Keratinocyte (primary cell): ENCODE data around the gene MAG. TPM values are rescaled to one million over a fixed set of nuclear protein-coding genes. Genes with fewer than 3 reads are reported as not detected.

Experiments used
- DNase-seq: peaks from one replicate; pipeline ENCODE4 v3.0.0-alpha.2; 2011; ENCODE audit warnings: low read depth, missing footprints, low spot score
- FAIRE-seq: peaks from 2 replicates; lab custom pipeline; 2011; peaks lifted over from hg19 to GRCh38; lab: Jason Lieb, UNC
- H2AFZ ChIP-seq: 2 replicates; pipeline ENCODE4 v1.6.0; 2012; ENCODE audit warnings: low read length, control low read depth, inconsistent platforms; ENCODE audit not compliant: control insufficient read depth
- H3K27ac ChIP-seq: 2 replicates; pipeline ENCODE4 v1.5.1; 2011; ENCODE audit warnings: low read length; ENCODE audit not compliant: control insufficient read depth, insufficient read depth
- H3K27me3 ChIP-seq: 3 replicates; pipeline ENCODE4 v1.6.0; 2011; ENCODE audit warnings: low read length; ENCODE audit not compliant: control insufficient read depth, insufficient read depth; ENCODE audit errors: extremely low read depth
- H3K36me3 ChIP-seq, 2 experiments: 2 replicates in 1 of 2; 3 replicates in 1 of 2; pipeline ENCODE4 v1.5.1; 2011; ENCODE audit warnings: low read length in 2 of 2, mild to moderate bottlenecking in 1 of 2; ENCODE audit not compliant: control insufficient read depth in 2 of 2, insufficient read depth in 2 of 2; ENCODE audit errors: extremely low read depth in 1 of 2
- H3K4me1 ChIP-seq: 3 replicates; pipeline ENCODE4 v1.5.1; 2011; ENCODE audit warnings: low read length; ENCODE audit not compliant: control insufficient read depth, insufficient read depth; ENCODE audit errors: extremely low read depth
- H3K4me2 ChIP-seq: 3 replicates; pipeline ENCODE4 v1.6.0; 2011; ENCODE audit warnings: low read depth, low read length; ENCODE audit not compliant: control insufficient read depth, insufficient read depth; ENCODE audit errors: extremely low read depth
- H3K4me3 ChIP-seq, 3 experiments: fragments of 200-600 bp in 1 of 3; sonication (generic) in 1 of 3; 2 replicates in 2 of 3; 3 replicates in 1 of 3; pipeline ENCODE4 v1.5.1; 2011 to 2016; ENCODE audit warnings: low read length in 3 of 3, mild to moderate bottlenecking in 3 of 3, control low read depth in 2 of 3, inconsistent platforms in 1 of 3, low read depth in 1 of 3, mixed read lengths in 1 of 3, mixed run types in 1 of 3, moderate library complexity in 1 of 3; ENCODE audit not compliant: control insufficient read depth in 2 of 3, insufficient read depth in 2 of 3; ENCODE audit errors: extremely low read depth in 1 of 3
- H3K79me2 ChIP-seq: 2 replicates; pipeline ENCODE4 v1.6.0; 2012; ENCODE audit warnings: low read length; ENCODE audit not compliant: control insufficient read depth, insufficient read depth
- H3K9ac ChIP-seq: 3 replicates; pipeline ENCODE4 v1.6.0; 2011; ENCODE audit warnings: low read length; ENCODE audit not compliant: control insufficient read depth, insufficient read depth; ENCODE audit errors: extremely low read depth
- H3K9me1 ChIP-seq: 3 replicates; pipeline ENCODE4 v1.6.0; 2011; ENCODE audit warnings: low read length; ENCODE audit not compliant: control insufficient read depth, insufficient read depth; ENCODE audit errors: extremely low read depth
- H3K9me3 ChIP-seq: 2 replicates; pipeline ENCODE4 v1.5.1; 2012; ENCODE audit warnings: low read depth, low read length; ENCODE audit not compliant: control insufficient read depth
- H4K20me1 ChIP-seq: 3 replicates; pipeline ENCODE4 v1.6.0; 2011; ENCODE audit warnings: low read length; ENCODE audit not compliant: control insufficient read depth, insufficient read depth; ENCODE audit errors: extremely low read depth
- CTCF ChIP-seq, 3 experiments: IDR thresholded peaks in 1 of 3; conservative IDR thresholded peaks in 1 of 3; optimal IDR thresholded peaks in 1 of 3; 2 replicates in 2 of 3; 3 replicates in 1 of 3; pipeline versions ENCODE3 to v1.5.1; 2011; ENCODE audit warnings: low read length in 3 of 3, mild to moderate bottlenecking in 3 of 3, moderate library complexity in 2 of 3, control low read depth in 1 of 3, inconsistent platforms in 1 of 3; ENCODE audit not compliant: insufficient read depth in 2 of 3; ENCODE audit errors: extremely low read depth in 1 of 3
- EZH2 ChIP-seq: IDR thresholded peaks from one replicate; pipeline ENCODE4 v1.6.1; 2012; ENCODE audit warnings: inconsistent platforms, mild to moderate bottlenecking, low read length, moderate library complexity
- dilution Hi-C: fragments of 300-500 bp; cut with MboI; formaldehyde crosslinking; loops from one replicate; pipeline ENCODE4 v1.7.0; 2020; ENCODE audit warnings: low sequenced_read_pairs; ENCODE audit not compliant: extremely low pct_ligation_motif_present
- polyA plus RNA-seq, 5 experiments: library from polyadenylated mRNA; depleted of rRNA in 3 of 5; stranded (reverse) in 3 of 5; stranded (forward) in 1 of 5; unstranded in 1 of 5; fragments of >200 nt; gene quantifications; 1 replicate in 1 of 5; 2 replicates in 3 of 5; 3 replicates in 1 of 5; pipeline versions ENCODE4 v1.2.1 to v1.2.3, GENCODE V29; 2011 to 2012; ENCODE audit warnings: missing spikeins in 2 of 5, low read depth in 1 of 5, low replicate concordance in 1 of 5

MAG gene
- polyA plus RNA-seq, 1 donor (not counting 4 experiments of a cell fraction or from before 2014, with no cell fraction given), result not detected

- peaks cover 43% of the 10 kb centered on the region for H3K79me2 ChIP-seq
- no peak for DNase-seq
- no peak overlapping the region for H3K4me2 ChIP-seq
Observed at GRCh38 chr19:35251456-35251855, 40.5 kb upstream of the MAG start.

GRCh38 chr19:35253316-35254286 is 38.4 kb upstream of the MAG start:
- Histone ChIP-seq H3K27me3 (no peaks in the 10 kb centered on the region), H3K9me1 (no peaks in the 10 kb centered on the region), H3K4me1 (peaks cover 7% of the 10 kb centered on the region), H3K27ac (no peak overlapping the region), H3K79me2 (peaks cover 47% of the 10 kb centered on the region), H3K36me3 (peaks cover 25 to 39% of the 10 kb centered on the region in 2 experiments), H3K4me3 (no peak overlapping the region), H4K20me1 (peaks cover 2% of the 10 kb centered on the region), H3K9me3 (no peaks in the 10 kb centered on the region), H3K4me2 (no peak overlapping the region), H3K9ac (no peak overlapping the region), H2AFZ (no peak overlapping the region)
- no peak for TF ChIP-seq CTCF (optimal IDR thresholded peaks at IDR 0.05 in 1 of 3, IDR thresholded peaks at IDR 0.05 in 1 of 3, conservative IDR thresholded peaks at IDR 0.05 in 1 of 3; ENCODE audit: extremely low read depth in 1 of 3, insufficient read depth in 2 of 3, low read length in 3 of 3)
- TF ChIP-seq EZH2, result no peak
- FAIRE-seq (no peak), DNase-seq (no peak)
- dilution Hi-C loops, result no loop called here

More at GRCh38 chr19:35251456-35251855, 40.5 kb upstream of the MAG start:
- dilution Hi-C loops, result no loop called here
- Histone ChIP-seq H3K9me1 (no peaks in the 10 kb centered on the region), H3K36me3 (peaks cover 22 to 31% of the 10 kb centered on the region in 2 experiments), H3K9ac (no peak overlapping the region), H4K20me1 (peaks cover 2% of the 10 kb centered on the region), H3K9me3 (no peaks in the 10 kb centered on the region), H3K27ac (no peak overlapping the region), H3K4me3 (no peak overlapping the region), H3K27me3 (no peaks in the 10 kb centered on the region), H2AFZ (no peak overlapping the region), H3K4me1 (peaks cover 13% of the 10 kb centered on the region)
- TF ChIP-seq EZH2, result no peak
- no peak for TF ChIP-seq CTCF (optimal IDR thresholded peaks at IDR 0.05 in 1 of 3, IDR thresholded peaks at IDR 0.05 in 1 of 3, conservative IDR thresholded peaks at IDR 0.05 in 1 of 3; ENCODE audit: extremely low read depth in 1 of 3, insufficient read depth in 2 of 3, low read length in 3 of 3)
- FAIRE-seq, result no peak
